DOHH2 (cell line): Measurements from ENCODE around the gene SP2.

Experiments used
- H3F3A ChIP-seq: fragments of 200-600 bp; sonication (generic), shearing (Covaris generic); 2 replicates; pipeline ENCODE4 v1.6.0; 2016; ENCODE audit warnings: antibody characterized with exemption, mild to moderate bottlenecking; ENCODE audit not compliant: control insufficient read depth, insufficient read depth
- H3K27ac ChIP-seq: fragments of 200-600 bp; sonication (generic); 2 replicates; pipeline ENCODE4 v1.5.1; 2014; ENCODE audit warnings: low read depth, mild to moderate bottlenecking, low read length, moderate library complexity
- H3K27me3 ChIP-seq: fragments of 200-600 bp; sonication (generic); 2 replicates; pipeline ENCODE4 v1.6.1; 2014; ENCODE audit warnings: mild to moderate bottlenecking, low read length, mixed read lengths; ENCODE audit not compliant: control insufficient read depth
- H3K36me3 ChIP-seq: fragments of 200-600 bp; sonication (generic); 2 replicates; pipeline ENCODE4 v1.6.1; 2014; ENCODE audit warnings: mild to moderate bottlenecking, low read length, moderate library complexity, mixed read lengths; ENCODE audit not compliant: control insufficient read depth
- H3K4me1 ChIP-seq: fragments of 200-600 bp; sonication (generic); 2 replicates; pipeline ENCODE4 v1.6.1; 2014; ENCODE audit warnings: mild to moderate bottlenecking, low read length, mixed read lengths; ENCODE audit not compliant: control insufficient read depth
- H3K4me2 ChIP-seq: fragments of 200-600 bp; sonication (generic); 2 replicates; pipeline ENCODE4 v1.6.0; 2014; ENCODE audit warnings: mild to moderate bottlenecking, low read length, moderate library complexity
- H3K4me3 ChIP-seq: fragments of 200-600 bp; sonication (generic); 2 replicates; pipeline ENCODE4 v1.5.1; 2014; ENCODE audit warnings: mild to moderate bottlenecking, low read length, mixed read lengths
- H3K79me2 ChIP-seq: fragments of 200-600 bp; sonication (generic); 2 replicates; pipeline ENCODE4 v1.6.1; 2014; ENCODE audit warnings: mild to moderate bottlenecking, low read length, mixed read lengths; ENCODE audit not compliant: control insufficient read depth
- H3K9me2 ChIP-seq: fragments of 200-600 bp; sonication (generic); replicated peaks from 2 replicates; pipeline ENCODE4 v1.6.1; 2014; ENCODE audit warnings: mild to moderate bottlenecking, low read length, mixed read lengths; ENCODE audit not compliant: control insufficient read depth
- H3K9me3 ChIP-seq: fragments of 200-600 bp; sonication (generic); 2 replicates; pipeline ENCODE4 v1.6.1; 2014; ENCODE audit warnings: antibody characterized with exemption, low read length, mixed read lengths; ENCODE audit not compliant: control insufficient read depth, insufficient read depth
- H4K20me1 ChIP-seq: fragments of 200-600 bp; sonication (generic); 2 replicates; pipeline ENCODE4 v1.6.0; 2014; ENCODE audit warnings: low read depth, mild to moderate bottlenecking, antibody characterized with exemption, low read length, moderate library complexity; ENCODE audit not compliant: control insufficient read depth, insufficient read depth
- CTCF ChIP-seq: fragments of 200-600 bp; sonication (generic); IDR thresholded peaks from one replicate; pipeline ENCODE4 v1.5.1; 2014; ENCODE audit warnings: antibody characterized with exemption, mild to moderate bottlenecking, low read depth, low read length; ENCODE audit not compliant: poor library complexity, severe bottlenecking
- EZH2phosphoT487 ChIP-seq: fragments of 200-600 bp; sonication (generic); IDR thresholded peaks from 2 replicates; pipeline ENCODE4 v1.6.1; 2017; ENCODE audit warnings: borderline replicate concordance, mild to moderate bottlenecking, antibody characterized with exemption, low read length, moderate library complexity, mixed read lengths

Gene SP2

DNA sequence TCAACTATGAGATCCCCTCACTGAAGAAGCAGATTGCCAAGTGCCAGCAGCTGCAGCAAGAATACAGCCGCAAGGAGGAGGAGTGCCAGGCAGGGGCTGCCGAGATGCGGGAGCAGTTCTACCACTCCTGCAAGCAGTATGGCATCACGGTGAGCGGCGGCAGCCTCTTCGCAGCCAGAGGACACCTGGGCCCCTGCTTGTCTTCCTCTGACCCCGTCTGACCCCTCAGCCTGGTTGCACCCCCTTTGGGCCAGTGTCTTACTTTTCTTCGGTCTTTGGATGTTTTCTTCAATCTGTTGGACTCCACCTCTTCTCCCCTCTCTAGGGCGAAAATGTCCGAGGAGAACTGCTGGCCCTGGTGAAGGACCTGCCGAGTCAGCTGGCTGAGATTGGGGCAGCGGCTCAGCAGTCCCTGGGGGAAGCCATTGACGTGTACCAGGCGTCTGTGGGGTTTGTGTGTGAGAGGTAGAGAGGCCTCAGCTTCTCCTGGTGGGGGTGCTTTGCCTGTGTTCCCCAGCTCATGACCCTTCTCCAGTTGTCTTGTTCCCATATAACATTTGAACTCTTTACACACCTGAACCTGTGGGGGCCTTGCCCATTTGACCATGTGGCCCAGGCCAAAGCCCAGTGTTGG, 79.3 kb downstream of the SP2 start:
- Histone ChIP-seq H3K4me1 (peaks cover 24% of the 10 kb centered on the region), H3K36me3 (peaks cover 70% of the 10 kb centered on the region), H3K4me3 (no peak overlapping the region), H4K20me1 (0 out of 2 replicates have a peak, but pooled peaks cover 4% of the 10 kb centered on the region), H3F3A (no peaks in the 10 kb centered on the region; the same call in 1 of the 2 replicates), H3K9me3 (no peaks in the 10 kb centered on the region), H3K79me2 (peaks cover 22% of the 10 kb centered on the region), H3K9me2 (no peaks in the 10 kb centered on the region), H3K4me2 (no peak overlapping the region), H3K27me3 (no peaks in the 10 kb centered on the region), H3K27ac (no peak overlapping the region)
- TF ChIP-seq CTCF (no peak), EZH2phosphoT487 (no peak)

DNA sequence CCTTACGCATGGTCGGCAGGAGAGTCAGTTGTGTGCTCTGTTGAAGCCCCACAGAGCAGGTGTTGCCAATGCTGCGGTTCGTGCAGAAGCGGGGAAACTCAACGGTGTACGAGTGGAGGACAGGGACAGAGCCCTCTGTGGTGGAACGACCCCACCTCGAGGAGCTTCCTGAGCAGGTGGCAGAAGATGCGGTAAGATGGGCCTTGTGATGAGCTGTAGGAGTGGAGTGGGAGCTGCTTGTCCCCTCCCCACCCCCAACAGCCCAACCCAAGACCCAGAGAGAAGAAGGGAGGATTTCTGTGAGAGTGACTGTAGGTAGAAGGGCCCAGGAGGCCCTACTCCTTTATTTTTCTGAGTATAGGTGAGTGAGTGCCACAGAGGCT, 79.8 kb downstream of the SP2 start:
- H4K20me1 ChIP-seq = 0 out of 2 replicates have a peak, but pooled peaks cover 4% of the 10 kb centered on the region
- H3K36me3 ChIP-seq = peaks cover 75% of the 10 kb centered on the region
- H3K27ac ChIP-seq = no peak overlapping the region
- no peaks in the 10 kb centered on the region for H3K9me2 ChIP-seq
- H3K4me2 ChIP-seq = no peak overlapping the region
- peaks cover 22% of the 10 kb centered on the region for H3K79me2 ChIP-seq
- TF ChIP-seq CTCF (no peak), EZH2phosphoT487 (no peak)
- H3K4me1 ChIP-seq = peaks cover 21% of the 10 kb centered on the region
- no peak overlapping the region for H3K4me3 ChIP-seq
- H3K27me3 ChIP-seq = no peaks in the 10 kb centered on the region
- no peaks in the 10 kb centered on the region for H3K9me3 ChIP-seq
- H3F3A ChIP-seq = no peaks in the 10 kb centered on the region; the same call in 1 of the 2 replicates

DNA sequence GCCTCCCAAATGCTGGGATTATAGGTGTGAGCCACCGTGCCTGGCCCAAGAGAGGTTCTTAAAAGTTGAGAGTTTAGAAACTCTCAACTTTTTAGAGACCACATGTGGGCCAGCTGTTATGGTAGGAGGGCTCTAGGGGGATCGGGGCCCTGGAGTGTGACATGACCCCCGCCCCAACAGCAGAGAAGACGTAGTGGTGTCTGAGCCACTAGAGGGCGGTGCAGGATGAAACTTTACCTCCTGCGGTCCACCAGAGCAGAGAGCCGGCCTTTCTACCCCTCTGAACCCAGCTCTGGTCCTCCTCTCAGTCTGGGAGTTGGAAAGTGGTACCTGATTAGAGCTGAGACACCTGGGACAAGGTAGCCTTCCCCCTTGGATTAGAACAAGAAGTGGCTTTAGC, 82.3 kb downstream of the SP2 start:
- Histone ChIP-seq H3K4me1 (0 out of 2 replicates have a peak, but pooled peaks cover 2% of the 10 kb centered on the region), H3K27ac (no peak overlapping the region), H3K4me3 (no peak overlapping the region), H3K9me3 (no peaks in the 10 kb centered on the region), H3K36me3 (peaks cover 88% of the 10 kb centered on the region), H3K79me2 (no peaks in the 10 kb centered on the region), H3K4me2 (no peak overlapping the region), H3K27me3 (no peaks in the 10 kb centered on the region), H3F3A (no peaks in the 10 kb centered on the region), H4K20me1 (0 out of 2 replicates have a peak, but pooled peaks cover 4% of the 10 kb centered on the region), H3K9me2 (no peaks in the 10 kb centered on the region)
- TF ChIP-seq CTCF (peak; percentile 80), EZH2phosphoT487 (no peak)
